Measurements from ENCODE around the gene ANKRD23. TPM values are rescaled to one million over a fixed set of nuclear protein-coding genes. Genes with fewer than 3 reads are reported as not detected.

The ANKRD23 gene
- total RNA-seq, 4 donors from 2014 or later, result 3.0 to 8.2 (median 3.2) TPM

GRCh38 chr2:96888072-96889011 is 44.5 kb upstream of the ANKRD23 start:
- no peak overlapping the region for H3K4me3 ChIP-seq (replicated peaks in 1 of 3)
- no peaks in the 10 kb centered on the region for H3K27me3 ChIP-seq
- intact Hi-C loops (cut with DNase I), result no loop called here
- TF ChIP-seq, protein P1, sequence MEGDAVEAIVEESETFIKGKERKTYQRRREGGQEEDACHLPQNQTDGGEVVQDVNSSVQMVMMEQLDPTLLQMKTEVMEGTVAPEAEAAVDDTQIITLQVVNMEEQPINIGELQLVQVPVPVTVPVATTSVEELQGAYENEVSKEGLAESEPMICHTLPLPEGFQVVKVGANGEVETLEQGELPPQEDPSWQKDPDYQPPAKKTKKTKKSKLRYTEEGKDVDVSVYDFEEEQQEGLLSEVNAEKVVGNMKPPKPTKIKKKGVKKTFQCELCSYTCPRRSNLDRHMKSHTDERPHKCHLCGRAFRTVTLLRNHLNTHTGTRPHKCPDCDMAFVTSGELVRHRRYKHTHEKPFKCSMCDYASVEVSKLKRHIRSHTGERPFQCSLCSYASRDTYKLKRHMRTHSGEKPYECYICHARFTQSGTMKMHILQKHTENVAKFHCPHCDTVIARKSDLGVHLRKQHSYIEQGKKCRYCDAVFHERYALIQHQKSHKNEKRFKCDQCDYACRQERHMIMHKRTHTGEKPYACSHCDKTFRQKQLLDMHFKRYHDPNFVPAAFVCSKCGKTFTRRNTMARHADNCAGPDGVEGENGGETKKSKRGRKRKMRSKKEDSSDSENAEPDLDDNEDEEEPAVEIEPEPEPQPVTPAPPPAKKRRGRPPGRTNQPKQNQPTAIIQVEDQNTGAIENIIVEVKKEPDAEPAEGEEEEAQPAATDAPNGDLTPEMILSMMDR (IDR thresholded peaks at IDR 0.05), result no peak
- TF ChIP-seq POLR2A (IDR thresholded peaks at IDR 0.05), result no peak
- WGBS, 2 donors, result 39 to 52% methylated on average over 11 to 12 of the region's 12 CpGs
- H3K9me3 ChIP-seq, result no peaks in the 10 kb centered on the region
- no peak overlapping the region for H3K27ac ChIP-seq
- DNase-seq, result peak; percentile 79 to 82
- H3K36me3 ChIP-seq, result no peaks in the 10 kb centered on the region
- peaks cover 9 to 35% of the 10 kb centered on the region in 2 donors for H3K4me1 ChIP-seq

DNA sequence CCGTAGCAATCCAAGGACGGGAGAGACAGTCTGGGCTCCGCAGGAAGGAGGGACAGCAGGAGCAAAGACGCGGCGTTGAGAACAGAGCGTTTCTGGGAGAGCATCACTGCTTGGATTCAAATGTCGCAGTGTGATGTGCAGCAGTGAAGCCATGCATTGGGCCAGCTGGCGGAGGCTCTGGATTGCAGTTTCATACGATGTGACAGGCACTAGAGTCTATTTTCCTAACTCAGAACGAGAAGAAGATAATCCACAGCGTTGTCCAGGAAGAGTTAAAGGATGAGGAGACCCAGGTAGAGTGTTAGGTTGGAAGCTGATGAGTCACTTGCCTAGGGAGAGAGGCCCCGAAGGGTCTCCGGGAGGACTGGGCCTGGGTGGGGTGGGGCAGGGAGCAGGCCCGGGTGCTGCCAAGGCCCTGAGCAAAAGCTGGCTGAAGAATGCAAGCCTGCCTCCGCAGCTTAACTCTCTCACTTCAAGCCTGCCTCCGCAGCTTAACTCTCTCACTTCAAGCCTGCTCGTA is 43.7 kb upstream of the ANKRD23 start:
- H3K4me1 ChIP-seq, result peaks cover 9 to 35% of the 10 kb centered on the region in 2 donors
- intact Hi-C loops (cut with DNase I), result no loop called here
- H3K9me3 ChIP-seq, result no peaks in the 10 kb centered on the region
- H3K36me3 ChIP-seq, result no peaks in the 10 kb centered on the region
- H3K4me3 ChIP-seq (replicated peaks in 1 of 3), result no peak overlapping the region
- 68% methylated on average over 17 to 18 of the region's 18 CpGs for WGBS, 2 donors
- no peak for DNase-seq
- no peaks in the 10 kb centered on the region for H3K27me3 ChIP-seq
- TF ChIP-seq POLR2A (IDR thresholded peaks at IDR 0.05), result no peak
- TF ChIP-seq, protein P1 (IDR thresholded peaks at IDR 0.05), result no peak
- no peak overlapping the region for H3K27ac ChIP-seq

DNA sequence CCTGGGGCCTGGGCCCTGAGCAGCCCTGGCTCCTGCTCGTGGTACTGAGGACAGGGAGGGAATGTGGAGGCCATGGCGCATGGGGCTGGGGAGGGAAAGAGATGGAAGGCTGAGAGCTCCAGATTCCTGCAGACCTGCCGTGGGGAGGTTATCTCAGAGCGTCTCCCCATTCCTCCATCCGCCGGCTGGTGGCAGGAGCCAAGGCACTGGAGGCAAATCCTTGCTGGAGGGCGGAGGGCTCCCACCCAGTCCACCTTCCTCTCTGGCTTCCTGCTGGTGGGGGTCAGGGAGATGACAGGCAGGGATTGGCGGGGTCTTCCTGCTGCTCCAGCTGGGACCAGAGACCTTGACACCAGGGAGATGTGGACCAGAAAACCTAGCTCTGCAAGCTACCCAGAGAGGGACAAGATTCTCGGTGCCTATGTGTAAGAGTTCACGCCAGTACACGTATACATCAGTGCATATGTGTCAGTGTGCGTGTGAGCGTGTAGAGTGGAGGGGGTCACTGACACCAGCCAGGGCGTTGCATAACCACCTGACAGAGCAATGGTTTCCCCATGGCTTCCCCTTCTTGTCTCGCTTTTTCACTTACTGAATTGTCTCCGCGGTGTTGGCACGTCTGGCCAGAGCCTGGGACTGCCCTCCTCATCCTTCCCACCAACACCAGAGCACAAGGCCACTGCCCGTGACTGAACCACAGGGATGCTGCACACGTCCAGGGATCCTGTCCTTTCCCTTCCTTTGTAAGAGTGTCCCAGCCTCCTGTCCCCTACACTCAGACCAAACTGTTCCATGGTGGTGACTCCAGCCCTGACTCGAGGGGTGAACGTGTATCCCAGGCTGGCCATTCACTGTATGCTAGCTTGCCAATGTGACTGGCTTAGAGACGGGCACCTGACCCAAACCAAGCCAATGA is 41.9 kb upstream of the ANKRD23 start:
- intact Hi-C loops (cut with DNase I), result no loop called here
- no peak for DNase-seq
- H3K36me3 ChIP-seq, result no peaks in the 10 kb centered on the region
- no peaks in the 10 kb centered on the region for H3K27me3 ChIP-seq
- 94 to 97% methylated on average over 15 to 20 of the region's 23 CpGs for WGBS, 2 donors
- H3K27ac ChIP-seq, result no peak overlapping the region
- TF ChIP-seq POLR2A (IDR thresholded peaks at IDR 0.05), result no peak
- TF ChIP-seq, protein P1 (IDR thresholded peaks at IDR 0.05), result no peak
- H3K4me1 ChIP-seq, result peaks cover 9 to 21% of the 10 kb centered on the region in 2 donors
- H3K4me3 ChIP-seq (replicated peaks in 1 of 3), result no peak overlapping the region
- H3K9me3 ChIP-seq, result no peaks in the 10 kb centered on the region

DNA sequence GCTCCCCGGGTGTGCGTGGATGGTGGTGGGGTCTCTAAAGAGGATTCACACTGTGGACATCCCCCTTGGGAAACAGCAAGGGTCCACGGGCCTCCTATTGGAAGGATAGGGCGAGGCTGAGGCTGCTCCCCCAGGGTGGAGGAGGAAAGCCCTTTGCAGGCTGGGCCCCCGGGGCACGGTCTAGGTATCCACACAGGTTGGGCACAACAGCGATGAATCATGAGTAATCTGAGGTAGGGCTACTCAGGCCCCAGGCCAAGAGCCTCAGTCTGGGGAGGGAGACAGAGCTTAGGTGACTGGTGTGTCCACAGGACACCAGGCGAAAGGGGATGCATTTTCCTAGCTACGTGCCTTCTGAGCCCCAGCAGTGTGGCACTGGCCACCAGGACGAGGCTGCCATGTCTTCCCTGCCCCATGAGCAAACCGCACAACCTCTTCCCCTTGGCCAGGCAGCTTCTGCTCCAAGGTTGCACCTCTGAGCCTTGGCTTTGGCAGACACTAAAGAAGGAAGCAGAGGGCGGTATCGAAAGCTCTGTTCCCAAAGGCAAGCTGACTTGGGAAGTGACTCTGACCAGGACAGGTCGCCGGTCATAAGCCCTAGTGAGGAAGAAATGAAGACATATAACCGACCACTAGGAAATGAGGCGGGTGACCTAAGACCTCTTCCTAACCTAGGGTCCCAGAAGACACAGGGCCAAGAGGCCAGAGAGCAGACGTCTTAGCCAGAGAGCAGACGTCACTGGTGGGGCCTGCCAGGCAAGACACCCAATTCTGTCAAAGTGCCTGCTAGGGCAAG is 40.7 kb upstream of the ANKRD23 start:
- Histone ChIP-seq H3K36me3 (no peaks in the 10 kb centered on the region), H3K4me1 (peaks cover 9 to 17% of the 10 kb centered on the region in 2 donors), H3K27me3 (no peaks in the 10 kb centered on the region), H3K27ac (no peak overlapping the region), H3K4me3 (replicated peaks in 1 of 3) (no peak overlapping the region), H3K9me3 (no peaks in the 10 kb centered on the region)
- no peak for DNase-seq
- TF ChIP-seq POLR2A (IDR thresholded peaks at IDR 0.05), result no peak
- TF ChIP-seq, protein P1 (IDR thresholded peaks at IDR 0.05), result no peak
- intact Hi-C loops (cut with DNase I), result no loop called here
- 87 to 89% methylated on average over 17 to 18 of the region's 19 CpGs for WGBS, 2 donors
